Measurements from ENCODE around the gene BRINP3.

BRINP3 gene

DNA sequence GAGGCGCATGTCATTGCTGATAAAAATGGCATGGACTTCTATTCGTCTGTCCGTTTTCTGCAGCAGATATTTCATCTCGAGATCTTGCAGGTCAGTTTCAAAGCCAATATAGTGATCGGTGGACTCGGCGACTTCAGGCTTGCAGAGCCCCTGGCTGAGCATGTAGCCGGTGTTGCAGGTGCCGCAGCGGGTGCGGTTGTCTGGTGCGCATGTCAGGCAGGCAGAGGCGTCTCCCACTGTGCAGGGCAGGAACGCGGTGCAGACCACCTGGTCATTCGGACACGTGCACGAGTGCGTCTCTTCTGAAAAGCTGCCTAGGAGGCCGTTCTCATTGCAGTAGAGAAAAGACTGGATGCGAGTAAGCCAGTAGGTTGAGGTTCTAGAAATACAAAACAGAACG lies 378.9 kb downstream of the BRINP3 start:
- DNase-seq, result no peak

DNA sequence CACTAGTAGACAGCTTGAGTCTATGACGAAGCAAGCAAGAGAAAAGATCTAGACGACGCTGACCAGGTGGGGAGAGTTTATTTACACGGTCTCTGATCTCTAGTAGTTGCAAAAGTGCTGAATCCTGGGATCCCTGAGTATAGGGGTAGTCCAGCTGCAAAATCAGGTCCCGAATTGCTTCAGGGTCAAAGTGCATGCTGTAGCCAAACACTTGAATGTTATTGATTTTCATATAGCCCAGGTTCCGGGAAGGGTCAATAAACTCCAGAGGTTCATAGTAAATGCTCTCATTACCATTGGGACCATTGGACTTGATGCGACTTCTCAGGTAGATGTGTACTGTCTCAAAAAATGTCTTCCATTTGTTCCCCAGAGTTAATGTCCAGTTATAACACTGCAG lies 379.6 kb downstream of the BRINP3 start:
- DNase-seq, result no peak

DNA sequence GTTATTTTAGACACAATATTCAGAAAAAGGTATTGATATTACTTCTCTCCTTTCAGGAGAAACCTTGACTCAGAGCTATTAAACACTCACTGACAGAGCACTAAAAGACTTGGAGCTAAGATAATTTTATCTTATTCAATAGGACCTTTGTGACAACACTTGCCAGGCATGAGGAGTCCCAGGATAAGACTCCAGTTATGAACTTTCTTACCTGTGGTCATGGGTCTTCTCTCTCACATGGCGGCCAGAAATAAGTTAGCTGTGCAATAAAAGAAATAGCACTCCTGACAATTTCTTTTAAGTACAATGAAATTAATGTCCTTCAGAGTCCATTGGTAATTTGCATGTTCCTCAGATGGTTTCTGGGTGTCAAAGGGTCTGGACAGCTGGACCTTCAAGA lies 382.1 kb downstream of the BRINP3 start:
- no peak for DNase-seq

DNA sequence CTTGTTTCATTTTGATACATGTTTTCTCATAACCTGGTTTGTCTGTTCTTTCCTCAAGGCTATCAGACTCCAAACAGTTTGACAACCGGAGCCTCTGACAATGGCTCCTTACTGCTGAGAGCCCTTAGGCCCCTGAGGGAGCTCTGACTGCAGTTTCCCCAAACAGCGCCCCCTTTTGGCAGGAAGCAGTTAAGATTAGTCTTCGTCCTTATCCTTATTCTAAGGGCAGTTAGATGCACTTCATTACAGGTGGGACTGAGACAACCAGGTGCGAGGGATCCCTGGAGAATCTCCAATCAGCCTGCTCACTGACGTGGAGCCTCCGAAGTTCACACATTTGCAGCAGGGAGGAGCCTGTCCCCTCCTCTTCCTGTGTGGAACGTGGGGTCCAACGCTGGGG lies 393.1 kb downstream of the BRINP3 start:
- no peak for DNase-seq

DNA sequence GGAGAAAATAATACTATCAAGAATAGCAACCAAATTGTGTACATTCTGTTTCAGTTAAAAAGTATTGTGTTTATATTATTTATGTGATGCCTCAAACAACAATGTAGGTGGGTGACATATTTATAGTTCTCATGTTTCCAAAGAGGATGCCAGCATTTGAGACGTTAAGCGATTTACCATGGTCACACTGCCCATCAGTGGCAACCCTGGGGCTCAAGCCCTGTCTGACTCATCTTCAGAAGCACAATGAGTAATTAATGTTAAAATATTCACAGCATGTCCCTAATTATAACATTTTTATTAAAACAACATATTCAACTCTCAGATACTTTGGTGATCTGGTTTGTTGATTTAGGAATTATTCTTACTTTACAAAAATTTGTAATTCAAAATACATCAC lies 409.4 kb downstream of the BRINP3 start:
- no peak for DNase-seq

DNA sequence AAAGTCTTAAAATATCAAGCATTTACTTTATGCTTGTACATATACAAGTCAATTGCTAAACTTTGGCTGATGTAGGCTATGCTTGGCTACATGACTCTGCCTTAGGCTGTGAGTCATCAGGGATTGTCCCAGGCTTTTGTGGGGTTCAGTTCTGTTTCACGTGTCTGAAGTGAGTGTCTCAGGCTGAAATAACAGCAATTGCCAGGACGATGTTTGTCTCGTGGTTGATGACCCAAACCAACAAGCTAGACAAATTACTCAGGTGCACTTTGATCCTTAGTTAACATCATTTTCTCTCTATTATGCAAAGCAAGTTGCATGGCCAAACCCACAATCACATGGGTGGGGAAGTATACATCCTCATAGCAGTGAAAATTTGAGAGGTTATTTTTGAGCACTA lies 410.1 kb downstream of the BRINP3 start:
- no peak for DNase-seq

DNA sequence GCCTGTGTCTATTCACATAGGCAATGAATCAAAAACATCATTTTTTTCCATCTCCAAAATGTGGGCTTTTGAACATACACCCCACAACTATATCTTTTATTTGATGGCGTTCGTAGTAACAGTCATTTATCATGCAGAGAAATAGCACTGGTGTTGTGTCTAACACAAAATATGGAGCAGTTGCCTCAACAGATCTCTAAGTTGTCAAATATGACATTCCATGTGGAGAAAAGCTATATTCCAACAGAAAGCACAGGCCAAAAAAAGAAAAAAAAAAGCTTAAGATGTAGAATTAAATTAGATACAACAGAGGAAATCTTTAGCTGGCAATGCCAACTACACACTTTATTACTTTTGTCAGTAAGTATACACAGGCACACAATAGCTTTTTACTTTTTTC lies 411.7 kb downstream of the BRINP3 start:
- no peak for DNase-seq

DNA sequence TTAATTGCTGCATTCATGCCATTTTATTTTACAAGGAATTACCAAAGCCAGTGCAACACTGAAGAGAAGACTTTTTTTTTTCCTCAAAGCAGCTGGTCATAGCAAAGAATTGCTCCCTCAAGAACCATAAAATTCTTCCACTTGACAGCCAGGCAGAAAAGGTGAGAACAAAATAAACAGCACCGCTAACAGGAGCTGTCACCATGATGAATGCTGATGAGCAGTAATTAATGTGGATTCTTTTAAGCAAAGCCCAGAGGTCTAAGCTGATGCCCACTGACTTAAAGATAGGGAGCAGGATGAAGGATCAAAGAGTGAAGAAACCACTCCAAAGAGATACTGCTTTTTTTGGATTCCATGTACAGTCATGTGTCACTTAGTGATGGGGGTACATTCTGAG lies 428.4 kb downstream of the BRINP3 start:
- no peak for DNase-seq
